NCI-H1105 treated with DMSO at 0.1 percent for 48 hours (cell line): ENCODE data around the gene HCK.
A peak's percentile ranks its signal among the peaks of the same experiment; 100 is the strongest.
"Not testable (repeated sequence)": the region's sequence is repeated elsewhere in the genome, so short reads cannot be mapped to it uniquely, and the experiment has no call there.

Experiments
- DNase-seq: peaks from one replicate; lab custom pipeline; 2025; lab: John Stamatoyannopoulos, UW

HCK gene

GRCh38 chr20:32108814-32109391, 56.9 kb downstream of the HCK start:
- no peak for DNase-seq

GRCh38 chr20:32109392-32110172, 57.5 kb downstream of the HCK start, which contains the start of gene TM9SF4:
TM9SF4 (plus strand) TSS chr20:32109714; CDS start chr20:32109741, 27 bp downstream.
- peak; percentile 97 for DNase-seq

- DNase-seq, result no peak
Measured at GRCh38 chr20:32110173-32110704, 58.2 kb downstream of the HCK start.

GRCh38 chr20:32110727-32111126, 58.7 kb downstream of the HCK start:
- DNase-seq, result no peak

- no peak for DNase-seq
Measured at GRCh38 chr20:32111156-32111686, 59.2 kb downstream of the HCK start.

- no peak for DNase-seq
Measured at GRCh38 chr20:32111753-32112152, 59.7 kb downstream of the HCK start.

GRCh38 chr20:32112841-32113240, 60.8 kb downstream of the HCK start:
- DNase-seq, result no peak

- no peak for DNase-seq
Measured at GRCh38 chr20:32113591-32114260, 61.7 kb downstream of the HCK start.

GRCh38 chr20:32114305-32114960, 62.4 kb downstream of the HCK start:
- no peak for DNase-seq

GRCh38 chr20:32115211-32115767, 63.2 kb downstream of the HCK start:
- DNase-seq, result no peak

- DNase-seq, result no peak
Measured at GRCh38 chr20:32116079-32116521, 64.1 kb downstream of the HCK start.

- not testable (repeated sequence) for DNase-seq
Measured at GRCh38 chr20:32116796-32117195, 64.8 kb downstream of the HCK start.

- not testable (repeated sequence) for DNase-seq
Measured at GRCh38 chr20:32118427-32118826, 66.4 kb downstream of the HCK start.

- DNase-seq, result no peak
Measured at GRCh38 chr20:32119734-32120133, 67.7 kb downstream of the HCK start.

- not testable (repeated sequence) for DNase-seq
Measured at GRCh38 chr20:32121908-32122307, 69.9 kb downstream of the HCK start.

- no peak for DNase-seq
Measured at GRCh38 chr20:32123088-32123487, 71.0 kb downstream of the HCK start.

- DNase-seq, result no peak
Measured at GRCh38 chr20:32124916-32125454, 72.9 kb downstream of the HCK start.

- no peak for DNase-seq
Measured at GRCh38 chr20:32125506-32125905, 73.5 kb downstream of the HCK start.

- no peak for DNase-seq
Measured at GRCh38 chr20:32126919-32127318, 74.9 kb downstream of the HCK start.

GRCh38 chr20:32127347-32127746, 75.3 kb downstream of the HCK start:
- DNase-seq, result no peak

- no peak for DNase-seq
Measured at GRCh38 chr20:32128167-32128566, 76.1 kb downstream of the HCK start.
